Measurements from ENCODE around the gene IGF2R.

- no peak for TF ChIP-seq POLR2A (IDR thresholded peaks at IDR 0.05; ENCODE audit: extremely low read depth, insufficient read length)
- no peak for TF ChIP-seq CTCF (IDR thresholded peaks at IDR 0.05; ENCODE audit: low read depth, low read length)
- no peak for TF ChIP-seq MAX (IDR thresholded peaks at IDR 0.05; ENCODE audit: low read depth, low read length)
- no peak for TF ChIP-seq MYC (IDR thresholded peaks at IDR 0.05; ENCODE audit: low read depth, low read length)
Measured at GRCh38 chr6:160141001-160141726, 172.3 kb downstream of the IGF2R start.
